H1 (cell line): ENCODE measurements around the gene FABP6.

Source experiments
- ASH2L ChIP-seq: fragments of 200-600, 300-600 bp; sonication (generic); IDR thresholded peaks from one replicate; pipeline ENCODE4 v1.7.1; 2017; ENCODE audit warnings: low read length
- CEBPB ChIP-seq: IDR thresholded peaks from 2 replicates; pipeline ENCODE4 v1.6.1; 2012; ENCODE audit warnings: low read depth, low read length
- CHD2 ChIP-seq: IDR thresholded peaks from 2 replicates; pipeline ENCODE4 v1.6.1; 2012; ENCODE audit warnings: low read length, improper control_type of control experiment
- POLR2A ChIP-seq, 2 experiments: IDR thresholded peaks; 1 replicate in 1 of 2; 2 replicates in 1 of 2; pipeline ENCODE4 v1.6.1; 2011; ENCODE audit warnings: low read depth in 2 of 2, low read length in 2 of 2, mild to moderate bottlenecking in 2 of 2; ENCODE audit errors: control extremely low read depth in 1 of 2
- POLR2AphosphoS5 ChIP-seq: IDR thresholded peaks from 2 replicates; pipeline ENCODE4 v1.6.1; 2011; ENCODE audit warnings: low read depth, low read length
- RAD21 ChIP-seq, 2 experiments: IDR thresholded peaks in 1 of 2; conservative IDR thresholded peaks in 1 of 2; 2 replicates each; pipeline ENCODE4 v1.6.1; 2011; ENCODE audit warnings: low read depth in 2 of 2, low read length in 2 of 2, improper control_type of control experiment in 1 of 2, inconsistent platforms in 1 of 2, mild to moderate bottlenecking in 1 of 2, moderate library complexity in 1 of 2
- TF ChIP-seq, protein P1 (sequence below), 3 experiments: IDR thresholded peaks; 1 replicate in 2 of 3; 2 replicates in 1 of 3; pipeline versions ENCODE4 v1.5.1 to v1.6.1; 2011; ENCODE audit warnings: low read length in 3 of 3, mild to moderate bottlenecking in 3 of 3, inconsistent platforms in 2 of 3, low read depth in 1 of 3, moderate library complexity in 1 of 3; ENCODE audit not compliant: insufficient read depth in 1 of 3; ENCODE audit errors: control extremely low read depth in 1 of 3

DNA sequence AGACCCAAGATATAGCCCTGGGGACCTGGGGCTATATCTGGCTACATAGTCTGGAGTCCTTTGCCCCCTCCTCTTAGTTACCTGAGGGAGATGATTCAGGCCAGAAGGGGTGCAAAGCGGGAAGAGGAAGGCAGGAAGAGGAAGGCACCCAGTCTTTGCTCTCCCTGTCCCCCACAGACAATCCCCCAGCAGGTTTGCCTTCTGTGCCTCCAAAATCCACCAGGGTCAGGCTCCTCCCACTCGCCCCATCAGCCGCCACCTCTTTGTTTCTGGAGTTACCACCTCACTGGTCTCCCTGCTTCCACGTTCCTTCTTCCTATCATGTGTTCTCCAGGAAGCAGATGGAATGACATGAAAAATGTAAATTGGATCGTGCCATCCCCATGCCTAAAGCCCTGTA, 31.2 kb upstream of the FABP6 start:
- TF ChIP-seq POLR2AphosphoS5 (no peak), RAD21 (IDR thresholded peaks at IDR 0.05 in 1 of 2, conservative IDR thresholded peaks at IDR 0.05 in 1 of 2; ENCODE audit: low read depth in 2 of 2, low read length in 2 of 2) (no peak), ASH2L (no peak), CEBPB (no peak), CHD2 (no peak), POLR2A (IDR thresholded peaks at IDR 0.05; ENCODE audit: control extremely low read depth in 1 of 2, low read depth in 2 of 2, low read length in 2 of 2) (no peak)
- TF ChIP-seq, protein P1, sequence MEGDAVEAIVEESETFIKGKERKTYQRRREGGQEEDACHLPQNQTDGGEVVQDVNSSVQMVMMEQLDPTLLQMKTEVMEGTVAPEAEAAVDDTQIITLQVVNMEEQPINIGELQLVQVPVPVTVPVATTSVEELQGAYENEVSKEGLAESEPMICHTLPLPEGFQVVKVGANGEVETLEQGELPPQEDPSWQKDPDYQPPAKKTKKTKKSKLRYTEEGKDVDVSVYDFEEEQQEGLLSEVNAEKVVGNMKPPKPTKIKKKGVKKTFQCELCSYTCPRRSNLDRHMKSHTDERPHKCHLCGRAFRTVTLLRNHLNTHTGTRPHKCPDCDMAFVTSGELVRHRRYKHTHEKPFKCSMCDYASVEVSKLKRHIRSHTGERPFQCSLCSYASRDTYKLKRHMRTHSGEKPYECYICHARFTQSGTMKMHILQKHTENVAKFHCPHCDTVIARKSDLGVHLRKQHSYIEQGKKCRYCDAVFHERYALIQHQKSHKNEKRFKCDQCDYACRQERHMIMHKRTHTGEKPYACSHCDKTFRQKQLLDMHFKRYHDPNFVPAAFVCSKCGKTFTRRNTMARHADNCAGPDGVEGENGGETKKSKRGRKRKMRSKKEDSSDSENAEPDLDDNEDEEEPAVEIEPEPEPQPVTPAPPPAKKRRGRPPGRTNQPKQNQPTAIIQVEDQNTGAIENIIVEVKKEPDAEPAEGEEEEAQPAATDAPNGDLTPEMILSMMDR (IDR thresholded peaks at IDR 0.05; ENCODE audit: control extremely low read depth in 1 of 3, insufficient read depth in 1 of 3, low read depth in 1 of 3, low read length in 3 of 3), result no peak
